Karpas-422 (cell line): ENCODE data around the gene TWF2. TPM values are rescaled to one million over a fixed set of nuclear protein-coding genes. Genes with fewer than 3 reads are reported as not detected.
"Not testable (repeated sequence)": the region's sequence is repeated elsewhere in the genome, so short reads cannot be mapped to it uniquely, and the experiment has no call there.

Source experiments
- DNase-seq: peaks from one replicate; pipeline ENCODE4 v3.0.0-alpha.2; 2015
- H2AFZ ChIP-seq: fragments of 200-600 bp; sonication (generic); 2 replicates; pipeline ENCODE4 v1.6.1; 2014; ENCODE audit warnings: antibody characterized with exemption, low read length, mixed read lengths
- H3K27ac ChIP-seq: fragments of 200-600 bp; sonication (generic); 2 replicates; pipeline ENCODE4 v1.5.1; 2014; ENCODE audit warnings: mild to moderate bottlenecking, low read length, moderate library complexity
- H3K27me3 ChIP-seq: fragments of 200-600 bp; sonication (generic); 2 replicates; pipeline ENCODE4 v1.6.1; 2014; ENCODE audit warnings: low read length, mixed read lengths
- H3K36me3 ChIP-seq: fragments of 200-600 bp; sonication (generic); 2 replicates; pipeline ENCODE4 v1.6.1; 2014; ENCODE audit warnings: low read length, mixed read lengths; ENCODE audit not compliant: insufficient read depth
- H3K4me1 ChIP-seq: fragments of 200-600 bp; sonication (generic); 2 replicates; pipeline ENCODE4 v1.6.1; 2014; ENCODE audit warnings: mild to moderate bottlenecking, low read length, mixed read lengths
- H3K4me2 ChIP-seq: fragments of 200-600 bp; sonication (generic); 2 replicates; pipeline ENCODE4 v1.6.1; 2014; ENCODE audit warnings: low read length, low read depth, mild to moderate bottlenecking; ENCODE audit not compliant: poor library complexity, severe bottlenecking
- H3K4me3 ChIP-seq: fragments of 200-600 bp; sonication (generic); 2 replicates; pipeline ENCODE4 v1.5.1; 2014; ENCODE audit warnings: mild to moderate bottlenecking, antibody characterized with exemption, low read length, mixed read lengths
- H3K79me2 ChIP-seq: fragments of 200-600 bp; sonication (generic); 2 replicates; pipeline ENCODE4 v1.6.1; 2014; ENCODE audit warnings: mild to moderate bottlenecking, low read length, mixed read lengths
- H3K9ac ChIP-seq: fragments of 200-600 bp; sonication (generic); 2 replicates; pipeline ENCODE4 v1.6.0; 2014; ENCODE audit warnings: low read length
- H3K9me2 ChIP-seq: fragments of 200-600 bp; sonication (generic), shearing (Covaris generic); replicated peaks from 2 replicates; pipeline ENCODE4 v1.6.0; 2014; ENCODE audit warnings: mild to moderate bottlenecking, low read length, moderate library complexity; ENCODE audit not compliant: insufficient read depth
- H3K9me3 ChIP-seq: fragments of 300-700, 200-600 bp; sonication (generic); 2 replicates; pipeline ENCODE4 v1.6.1; 2014; ENCODE audit warnings: low read length, mixed read lengths
- H4K20me1 ChIP-seq: fragments of 200-600 bp; sonication (generic); 2 replicates; pipeline ENCODE4 v1.6.1; 2014; ENCODE audit warnings: mild to moderate bottlenecking, antibody characterized with exemption, low read length, low read depth; ENCODE audit not compliant: insufficient read depth
- total RNA-seq: library from RNA; depleted of rRNA; stranded (reverse); fragments of >200 nt; shearing (Covaris generic); gene quantifications from 2 replicates; pipeline ENCODE4 v1.2.3, GENCODE V29; 2014; ENCODE audit warnings: low replicate concordance; rRNA removed

TWF2 gene
- 42.0 and 76.3 TPM in 2 replicates for total RNA-seq

- peak within 1 kb of the TSS; percentile 78 for H3K4me3 ChIP-seq
- H3K36me3 ChIP-seq = no peaks in the 10 kb centered on the region
- no peaks in the 10 kb centered on the region for H3K9me2 ChIP-seq
- H3K79me2 ChIP-seq = peaks cover 32% of the 10 kb centered on the region
- DNase-seq = peak; percentile 93
- H3K27me3 ChIP-seq = no peaks in the 10 kb centered on the region
- no peaks in the 10 kb centered on the region for H3K9me3 ChIP-seq
- peak within 1 kb of the TSS; percentile 68 for H3K27ac ChIP-seq
- peak within 1 kb of the TSS; percentile 73 for H2AFZ ChIP-seq
- peak within 1 kb of the TSS; percentile 70 for H3K4me2 ChIP-seq
- no peaks in the 10 kb centered on the region for H4K20me1 ChIP-seq
- H3K9ac ChIP-seq = peak within 1 kb of the TSS; percentile 99
- peaks cover 38% of the 10 kb centered on the region for H3K4me1 ChIP-seq
Measured at GRCh38 chr3:52238761-52239701, at the start of gene TWF2. TWF2 (minus strand) TSS chr3:52239158; CDS start chr3:52239016, 142 bp downstream.

DNA sequence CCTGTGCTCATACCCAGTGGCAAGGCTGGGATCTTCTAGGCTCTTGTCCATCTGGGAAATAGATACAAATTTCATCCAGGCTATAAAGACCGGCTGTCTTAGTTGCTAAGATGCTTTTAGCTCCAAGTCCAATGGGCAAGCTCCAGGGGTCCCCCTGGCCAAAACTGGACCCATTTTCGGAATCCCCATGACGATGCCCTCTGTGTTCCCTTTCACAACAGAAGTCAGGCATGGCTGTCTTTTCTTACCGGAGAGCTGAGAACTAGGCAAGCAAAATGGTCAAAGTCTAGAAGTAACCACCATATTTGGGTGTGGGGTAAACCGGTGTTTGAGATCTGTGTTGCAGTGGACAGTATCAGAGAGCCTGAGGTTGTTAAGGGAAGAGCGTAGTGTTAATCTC lies 49.7 kb upstream of the TWF2 start:
- H3K4me1 ChIP-seq = peaks cover 34% of the 10 kb centered on the region
- no peaks in the 10 kb centered on the region for H3K9me3 ChIP-seq
- no peak overlapping the region for H2AFZ ChIP-seq
- H3K27ac ChIP-seq = peak overlapping the region; percentile 97
- H3K27me3 ChIP-seq = no peaks in the 10 kb centered on the region
- no peaks in the 10 kb centered on the region for H3K9me2 ChIP-seq
- H3K79me2 ChIP-seq = peaks cover 12% of the 10 kb centered on the region
- peak overlapping the region; percentile 98 for H3K9ac ChIP-seq
- H3K4me2 ChIP-seq = peak overlapping the region; percentile 96
- DNase-seq = no peak
- no peaks in the 10 kb centered on the region for H4K20me1 ChIP-seq
- no peaks in the 10 kb centered on the region for H3K36me3 ChIP-seq
- H3K4me3 ChIP-seq = peak overlapping the region; percentile 73

DNA sequence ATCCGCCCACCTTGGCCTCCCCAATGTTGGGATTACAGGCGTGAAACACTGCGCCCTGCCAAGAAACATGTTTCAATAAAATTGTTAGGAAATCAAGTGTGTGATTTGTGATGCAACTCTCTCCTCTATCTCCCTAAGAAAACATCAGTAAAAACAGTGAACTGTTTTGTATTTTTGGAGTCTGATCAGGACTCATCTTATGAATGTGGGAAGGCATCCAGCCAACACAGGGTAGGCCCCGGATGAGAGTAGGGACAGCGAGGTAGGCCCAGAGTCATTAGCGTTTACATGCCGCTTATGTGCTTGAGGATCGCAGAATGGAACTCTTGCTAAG lies 47.8 kb upstream of the TWF2 start:
- H3K4me3 ChIP-seq = peak overlapping the region; percentile 73
- H3K36me3 ChIP-seq = no peaks in the 10 kb centered on the region
- peaks cover 12% of the 10 kb centered on the region for H3K79me2 ChIP-seq
- H3K27me3 ChIP-seq = no peaks in the 10 kb centered on the region
- peak overlapping the region; percentile 96 for H3K4me2 ChIP-seq
- H3K9me2 ChIP-seq = no peaks in the 10 kb centered on the region
- peak overlapping the region; percentile 98 for H3K9ac ChIP-seq
- no peak overlapping the region for H2AFZ ChIP-seq
- no peak for DNase-seq
- peaks cover 33% of the 10 kb centered on the region for H3K4me1 ChIP-seq
- H3K9me3 ChIP-seq = no peaks in the 10 kb centered on the region
- no peaks in the 10 kb centered on the region for H4K20me1 ChIP-seq
- H3K27ac ChIP-seq = peak overlapping the region; percentile 97

- not testable (repeated sequence) for H3K9ac ChIP-seq, DNase-seq, H3K4me3 ChIP-seq, H3K4me2 ChIP-seq, H3K9me3 ChIP-seq, H2AFZ ChIP-seq, H3K27me3 ChIP-seq, H3K36me3 ChIP-seq, H3K27ac ChIP-seq, H3K9me2 ChIP-seq, H4K20me1 ChIP-seq
- peaks cover 12% of the 10 kb centered on the region for H3K79me2 ChIP-seq
- peaks cover 25% of the 10 kb centered on the region for H3K4me1 ChIP-seq
Measured at GRCh38 chr3:52284051-52284450, 45.1 kb upstream of the TWF2 start.

DNA sequence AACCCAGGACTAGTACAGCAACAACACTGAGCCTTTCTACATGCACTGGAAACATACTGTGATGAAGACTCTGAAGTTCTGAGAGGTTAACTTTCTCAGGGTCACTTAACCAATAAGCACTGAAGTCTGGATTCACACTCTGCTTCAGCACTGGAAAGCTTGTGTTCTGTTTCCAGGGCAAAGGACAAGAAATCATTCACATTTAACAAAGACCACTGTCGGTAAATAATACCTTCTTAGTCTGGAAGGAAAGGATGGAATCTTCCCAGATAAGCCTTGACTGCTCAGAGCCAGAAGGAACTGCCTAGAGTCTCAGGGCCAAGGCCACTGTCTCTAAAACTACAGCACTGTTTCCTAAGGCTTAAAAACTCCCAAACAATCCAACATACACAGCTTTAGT lies 44.3 kb upstream of the TWF2 start:
- no peak overlapping the region for H2AFZ ChIP-seq
- no peak overlapping the region for H3K9ac ChIP-seq
- peaks cover 12% of the 10 kb centered on the region for H3K79me2 ChIP-seq
- no peaks in the 10 kb centered on the region for H3K9me2 ChIP-seq
- no peak overlapping the region for H3K4me3 ChIP-seq
- DNase-seq = no peak
- 0 out of 2 replicates have a peak overlapping the region, but pooled peaks have one; percentile 36 for H3K27ac ChIP-seq
- no peaks in the 10 kb centered on the region for H3K36me3 ChIP-seq
- H3K27me3 ChIP-seq = no peaks in the 10 kb centered on the region
- H4K20me1 ChIP-seq = no peaks in the 10 kb centered on the region
- peaks cover 19% of the 10 kb centered on the region for H3K4me1 ChIP-seq
- no peak overlapping the region for H3K4me2 ChIP-seq
- no peaks in the 10 kb centered on the region for H3K9me3 ChIP-seq

GRCh38 chr3:52281981-52282801 lies 43.2 kb upstream of the TWF2 start:
- no peaks in the 10 kb centered on the region for H3K27me3 ChIP-seq
- no peaks in the 10 kb centered on the region for H3K9me2 ChIP-seq
- peaks cover 3% of the 10 kb centered on the region; the same call in 1 of the 2 replicates for H4K20me1 ChIP-seq
- no peak for DNase-seq
- peaks cover 19% of the 10 kb centered on the region for H3K4me1 ChIP-seq
- no peaks in the 10 kb centered on the region for H3K9me3 ChIP-seq
- H3K79me2 ChIP-seq = peaks cover 20% of the 10 kb centered on the region
- no peak overlapping the region for H2AFZ ChIP-seq
- no peaks in the 10 kb centered on the region; the same call in 1 of the 2 replicates for H3K36me3 ChIP-seq
- no peak overlapping the region for H3K4me3 ChIP-seq
- H3K9ac ChIP-seq = no peak overlapping the region
- H3K27ac ChIP-seq = no peak overlapping the region
- H3K4me2 ChIP-seq = no peak overlapping the region

DNA sequence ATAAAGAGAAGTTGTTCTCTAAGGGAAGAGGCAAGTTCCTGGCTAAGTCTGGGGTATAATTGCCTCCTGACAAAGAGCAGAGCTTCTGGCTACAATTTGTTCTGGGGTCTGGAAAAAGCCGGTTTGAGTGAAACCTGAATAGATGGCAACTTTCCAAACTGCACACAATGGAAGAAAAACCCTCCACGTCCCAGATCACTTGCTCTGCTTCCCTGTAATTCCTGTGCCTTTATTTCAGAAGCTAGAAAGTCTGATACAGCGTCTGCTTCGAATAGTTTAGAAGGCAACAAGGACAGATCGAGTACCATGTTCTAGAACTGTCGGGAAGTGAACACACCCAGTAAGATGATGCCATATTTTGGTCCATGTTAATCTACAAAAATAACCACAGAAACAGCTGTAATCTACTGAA lies 41.1 kb upstream of the TWF2 start:
- Histone ChIP-seq H3K79me2 (peaks cover 31% of the 10 kb centered on the region), H3K27me3 (no peaks in the 10 kb centered on the region), H3K4me2 (peak overlapping the region; percentile 93), H3K4me1 (peaks cover 27% of the 10 kb centered on the region), H3K36me3 (peaks cover 8% of the 10 kb centered on the region), H4K20me1 (peaks cover 23% of the 10 kb centered on the region), H3K9me3 (no peaks in the 10 kb centered on the region), H3K27ac (no peak overlapping the region), H3K9me2 (no peaks in the 10 kb centered on the region), H3K4me3 (no peak overlapping the region), H2AFZ (no peak overlapping the region), H3K9ac (0 out of 2 replicates have a peak overlapping the region, but pooled peaks have one; percentile 98)
- no peak for DNase-seq

DNA sequence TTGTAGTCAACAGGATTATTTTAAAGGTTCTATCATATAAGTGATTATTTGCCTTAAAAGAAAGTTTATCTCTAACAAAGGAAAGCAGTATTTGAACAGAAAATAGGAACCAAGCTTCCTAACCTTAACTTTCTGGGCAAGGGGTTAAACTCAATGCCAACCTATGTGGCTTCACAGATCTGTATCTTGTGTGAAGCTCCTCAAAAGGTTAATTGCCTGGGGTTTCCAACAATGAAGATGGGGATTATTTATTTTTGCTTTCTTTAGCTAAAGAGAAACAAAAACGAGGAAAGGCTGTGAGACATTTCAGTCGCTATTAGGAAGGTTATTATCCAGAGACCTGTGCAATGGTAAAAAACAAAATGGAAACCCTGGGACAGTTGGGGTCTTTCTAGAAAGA lies 40.6 kb upstream of the TWF2 start:
- peak overlapping the region; percentile 82 for H3K4me3 ChIP-seq
- H3K79me2 ChIP-seq = peaks cover 36% of the 10 kb centered on the region
- H2AFZ ChIP-seq = no peak overlapping the region
- peak overlapping the region; percentile 93 for H3K4me2 ChIP-seq
- no peaks in the 10 kb centered on the region for H3K27me3 ChIP-seq
- peak overlapping the region; percentile 98 for H3K9ac ChIP-seq
- no peaks in the 10 kb centered on the region for H3K9me3 ChIP-seq
- no peak for DNase-seq
- H3K9me2 ChIP-seq = no peaks in the 10 kb centered on the region
- H4K20me1 ChIP-seq = peaks cover 24% of the 10 kb centered on the region
- peaks cover 27% of the 10 kb centered on the region for H3K4me1 ChIP-seq
- no peak overlapping the region for H3K27ac ChIP-seq
- H3K36me3 ChIP-seq = peaks cover 8% of the 10 kb centered on the region
